ENCODE measurements around the gene EVL. TPM values are rescaled to one million over a fixed set of nuclear protein-coding genes. Genes with fewer than 3 reads are reported as not detected.

EVL gene
- polyA plus RNA-seq, 12 donors, result 51.9 to 142 (median 62.9) TPM; not detected in 1

DNA sequence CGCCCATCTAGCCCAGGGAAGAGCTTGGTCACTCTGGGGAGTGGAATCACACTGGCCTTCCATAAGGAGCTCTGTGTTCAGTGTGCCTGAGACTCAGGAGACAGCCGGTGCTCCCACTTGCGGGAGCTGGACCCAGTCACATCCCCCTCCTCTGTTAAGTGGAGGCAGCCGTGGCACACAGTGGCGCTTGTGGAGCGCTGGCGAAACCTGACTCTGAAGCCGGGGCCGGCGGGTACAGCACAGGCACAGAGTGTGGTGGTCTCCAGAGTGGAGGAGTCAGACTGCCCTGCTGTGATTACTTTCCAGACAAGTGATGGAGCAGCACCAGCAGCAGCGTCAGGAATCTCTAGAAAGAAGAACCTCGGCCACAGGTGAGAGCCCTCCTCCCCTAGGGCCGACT lies 61.2 kb downstream of the EVL start:
- DNase-seq, result no peak

- DNase-seq, result no peak
Measured at GRCh38 chr14:100127853-100128455, 62.7 kb downstream of the EVL start.

- DNase-seq, result no peak
Measured at GRCh38 chr14:100128688-100129087, 63.5 kb downstream of the EVL start.

GRCh38 chr14:100129161-100129589 lies 64.0 kb downstream of the EVL start:
- DNase-seq, result no peak

GRCh38 chr14:100130521-100130920 lies 65.3 kb downstream of the EVL start:
- no peak for DNase-seq

DNA sequence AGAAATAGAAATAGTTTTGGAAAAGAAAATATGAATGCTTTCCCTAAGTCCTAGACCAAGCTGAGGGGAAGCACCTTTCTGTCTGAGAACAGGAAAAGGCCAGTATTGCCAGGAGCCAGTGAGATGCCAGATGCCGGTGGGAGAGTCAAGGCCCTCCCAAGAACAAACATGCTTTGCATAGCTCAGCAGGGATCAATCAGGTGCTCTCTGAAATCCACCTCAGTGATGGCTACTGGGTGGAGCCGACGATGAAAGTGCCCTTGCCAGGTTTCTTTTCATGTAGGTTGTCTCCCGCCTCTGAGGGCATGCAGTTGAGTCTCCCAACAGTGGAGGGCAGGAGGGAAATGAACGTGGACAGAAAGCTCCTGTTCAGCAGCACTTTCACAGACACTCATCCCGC lies 66.0 kb downstream of the EVL start:
- DNase-seq, result no peak

- DNase-seq, result no peak
Measured at GRCh38 chr14:100132161-100132902, 67.1 kb downstream of the EVL start.

DNA sequence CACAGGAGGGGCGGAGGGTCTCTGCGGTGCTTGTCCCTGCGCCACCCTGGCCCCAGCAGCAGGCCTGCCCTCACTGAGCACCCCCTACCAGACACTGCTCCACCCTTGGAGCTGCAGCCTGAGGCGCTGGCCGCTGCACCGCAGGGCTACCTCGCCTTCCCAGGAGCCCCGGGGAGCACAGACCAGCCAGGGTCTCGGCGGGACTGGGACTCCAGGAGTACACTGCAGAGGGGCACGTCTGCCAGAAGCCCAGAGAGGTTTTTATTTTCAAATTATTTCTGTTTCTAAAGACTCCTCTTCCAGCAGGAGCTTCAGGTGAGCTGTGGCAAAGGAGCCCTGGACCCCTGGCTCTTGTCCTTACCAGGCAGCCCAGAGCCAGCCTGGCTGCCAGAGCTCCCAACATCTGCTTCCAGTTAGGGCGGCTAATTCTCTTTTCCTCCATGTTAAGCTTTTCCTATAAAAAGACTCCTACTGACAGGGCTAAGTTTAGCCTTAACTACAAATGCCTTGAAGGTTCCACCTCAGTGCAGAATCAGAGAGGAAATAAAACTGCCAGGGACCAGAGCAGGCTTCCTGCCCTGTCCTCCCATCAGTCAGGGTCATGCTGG lies 67.8 kb downstream of the EVL start:
- DNase-seq, result no peak

DNA sequence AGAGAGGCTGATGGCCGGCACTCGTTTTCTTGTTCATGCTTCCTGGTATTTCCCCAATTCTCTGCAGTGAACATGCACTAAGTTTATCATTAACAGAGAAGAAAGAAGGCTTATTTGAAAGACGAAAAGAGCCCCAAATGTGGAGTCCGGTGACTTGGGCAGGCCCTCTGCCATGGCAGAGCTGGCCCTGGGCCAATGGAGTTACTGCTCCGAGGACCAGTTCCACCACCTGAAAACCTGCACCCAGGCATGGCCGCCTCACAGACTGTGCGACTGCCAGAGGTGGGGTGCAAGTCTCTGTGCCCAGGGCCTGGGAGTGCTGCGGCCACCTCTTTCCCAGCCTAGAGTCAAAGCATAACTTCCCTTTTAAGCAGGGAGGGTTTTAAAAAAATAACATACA lies 69.4 kb downstream of the EVL start:
- DNase-seq, result no peak

DNA sequence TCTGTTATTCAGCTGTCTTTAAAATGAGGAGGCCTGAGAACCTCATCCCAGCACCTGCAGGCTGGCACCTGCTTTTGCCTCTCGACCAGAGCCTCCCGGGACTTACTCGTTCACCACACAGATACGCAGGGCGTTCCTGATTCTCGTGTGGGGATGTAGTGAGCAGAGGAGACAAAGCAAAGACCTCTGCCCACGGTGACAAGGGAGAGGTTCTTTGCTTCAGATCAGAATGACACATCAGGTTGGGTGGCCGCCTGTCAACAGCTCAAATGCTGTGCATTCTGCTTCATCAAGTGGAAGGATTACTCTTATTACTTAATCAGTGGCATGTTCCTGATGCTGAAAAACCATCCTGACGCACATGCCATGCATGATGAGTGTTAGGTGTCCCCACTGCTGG lies 69.9 kb downstream of the EVL start:
- DNase-seq, result no peak

GRCh38 chr14:100135784-100136183 lies 70.6 kb downstream of the EVL start:
- DNase-seq, result no peak

DNA sequence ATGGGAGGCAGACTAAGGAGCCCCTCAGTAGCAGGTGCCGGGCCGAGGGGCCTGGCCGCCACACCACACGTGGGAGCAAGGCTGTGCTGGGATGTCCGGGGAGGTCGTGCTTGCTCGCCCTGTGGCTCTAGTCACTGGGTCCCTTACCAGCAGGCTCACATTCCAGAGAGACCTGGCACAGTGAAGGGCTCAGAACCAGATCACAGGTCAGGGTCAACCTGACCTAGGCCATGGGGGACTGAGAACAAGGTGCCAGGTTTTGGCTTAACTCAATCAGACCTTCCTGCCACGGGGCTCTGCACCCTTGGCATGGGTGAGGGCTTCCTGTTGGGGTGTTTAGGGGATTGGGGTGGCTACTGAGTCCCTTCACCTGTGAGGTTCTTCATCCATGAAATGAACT lies 72.0 kb downstream of the EVL start:
- DNase-seq, result no peak

GRCh38 chr14:100138082-100138787 lies 73.0 kb downstream of the EVL start:
- DNase-seq, result no peak

DNA sequence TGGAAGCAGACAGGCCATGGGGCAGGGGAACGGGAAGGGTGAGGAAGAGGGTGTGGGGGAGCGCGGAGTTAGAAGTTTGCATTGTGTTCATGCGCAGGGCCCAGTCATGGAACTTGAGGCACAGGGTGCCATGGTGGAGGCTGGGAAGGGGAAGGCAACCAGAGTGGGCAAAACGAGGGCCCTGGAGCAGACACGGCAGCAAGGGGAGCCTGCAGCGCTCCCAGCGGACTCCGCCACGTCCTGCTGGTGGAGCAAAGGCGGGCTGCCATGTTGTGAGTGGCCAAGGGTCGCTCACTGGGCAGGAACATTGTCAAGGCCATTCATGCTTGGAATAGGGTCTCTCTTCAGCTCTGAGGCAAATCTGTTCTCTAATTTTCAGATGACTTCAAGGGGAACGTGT lies 73.7 kb downstream of the EVL start:
- no peak for DNase-seq

DNA sequence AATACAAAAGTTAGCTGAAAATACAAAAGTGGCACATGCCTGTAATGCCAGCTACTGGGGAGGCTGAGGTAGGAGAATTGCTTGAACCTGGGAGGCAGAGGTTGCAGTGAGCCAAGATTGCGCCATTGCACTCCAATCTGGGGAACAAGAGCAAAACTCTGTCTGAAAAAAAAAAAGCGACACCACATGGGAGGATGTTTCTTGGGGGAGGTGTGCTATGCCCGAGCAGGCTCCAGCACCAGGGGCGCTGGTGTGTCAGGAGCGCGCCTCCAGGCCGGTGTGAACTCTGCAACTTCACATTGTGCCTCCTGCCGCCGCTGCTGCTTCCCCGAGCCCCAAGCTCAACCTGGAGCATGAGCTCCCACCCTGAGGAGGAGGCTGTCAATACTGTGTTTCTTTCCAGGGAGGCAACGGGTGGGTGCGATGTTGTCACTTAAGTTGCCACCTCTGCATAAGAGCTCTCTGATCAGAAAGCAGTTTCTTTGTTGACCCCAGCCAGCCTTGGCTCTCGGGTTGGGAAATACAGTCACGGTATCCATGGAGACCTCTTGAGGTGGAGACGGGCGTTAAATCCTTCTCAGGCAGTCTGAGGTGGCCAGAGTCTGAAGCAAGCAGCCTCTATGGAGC lies 75.3 kb downstream of the EVL start:
- DNase-seq, result no peak

DNA sequence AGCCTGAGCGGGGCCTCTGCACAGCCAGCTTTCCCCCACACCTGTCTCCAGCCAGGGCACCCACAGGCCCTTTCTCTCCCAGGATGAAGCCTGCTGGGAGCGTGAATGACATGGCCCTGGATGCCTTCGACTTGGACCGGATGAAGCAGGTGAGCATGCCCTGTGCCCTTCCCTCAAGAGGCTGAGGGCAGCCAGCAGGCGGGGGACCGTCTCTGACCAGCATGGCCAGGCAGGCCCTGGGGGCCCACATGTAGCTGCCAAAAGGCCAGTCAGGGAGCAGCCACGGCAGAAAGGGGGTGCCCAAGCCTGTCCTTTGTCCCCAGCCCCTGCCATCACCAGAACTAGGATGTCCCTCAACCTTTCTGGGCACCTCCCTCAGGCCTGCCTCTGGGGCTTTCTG lies 75.9 kb downstream of the EVL start:
- DNase-seq, result no peak

DNA sequence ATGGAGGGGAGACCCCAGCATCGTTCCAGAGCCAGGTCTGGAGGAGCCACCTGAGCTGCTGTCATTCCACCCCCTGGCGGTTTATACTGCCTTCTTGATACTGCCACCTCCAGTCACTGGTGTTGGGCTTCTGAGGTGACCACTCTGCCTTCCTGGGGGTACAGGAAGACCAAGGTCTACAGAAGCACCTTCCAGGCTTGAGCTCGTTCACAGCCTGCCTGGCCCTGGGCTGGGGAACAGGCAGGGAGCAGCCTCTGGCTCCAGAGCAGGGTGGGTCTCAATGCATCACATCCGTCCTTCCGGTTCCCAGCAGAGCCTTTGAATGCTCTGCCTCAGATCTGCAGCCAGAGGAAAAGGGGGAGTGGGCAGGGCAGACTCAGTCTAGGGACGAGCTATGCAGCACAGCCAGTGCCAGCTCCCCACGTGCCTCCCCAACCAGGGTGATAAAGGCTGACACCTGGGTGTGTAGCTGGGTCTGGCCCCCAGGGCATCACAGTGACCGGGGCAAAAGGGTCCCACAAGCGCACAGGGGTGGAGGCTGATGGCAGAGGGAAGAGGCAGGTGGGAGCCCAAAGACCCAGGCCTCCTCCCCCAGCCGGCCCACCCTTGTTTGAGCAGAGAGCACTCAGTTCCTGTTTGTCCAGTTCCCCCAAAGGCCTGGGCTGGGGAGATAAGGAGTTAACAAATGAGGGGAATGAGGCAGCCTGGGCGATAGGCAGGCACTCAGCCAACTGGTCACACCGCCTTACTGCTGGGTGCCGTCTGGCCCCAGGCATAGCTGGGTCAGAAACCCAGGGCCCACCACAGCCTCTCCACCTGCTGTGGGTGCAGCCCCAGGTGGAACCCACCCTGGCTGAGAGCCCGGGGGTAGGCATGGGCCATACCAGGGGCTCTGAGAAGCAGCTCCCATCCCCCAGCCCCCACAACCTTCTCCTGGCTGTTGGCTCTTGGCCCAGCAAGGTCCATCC lies 77.1 kb downstream of the EVL start:
- DNase-seq, result no peak

DNA sequence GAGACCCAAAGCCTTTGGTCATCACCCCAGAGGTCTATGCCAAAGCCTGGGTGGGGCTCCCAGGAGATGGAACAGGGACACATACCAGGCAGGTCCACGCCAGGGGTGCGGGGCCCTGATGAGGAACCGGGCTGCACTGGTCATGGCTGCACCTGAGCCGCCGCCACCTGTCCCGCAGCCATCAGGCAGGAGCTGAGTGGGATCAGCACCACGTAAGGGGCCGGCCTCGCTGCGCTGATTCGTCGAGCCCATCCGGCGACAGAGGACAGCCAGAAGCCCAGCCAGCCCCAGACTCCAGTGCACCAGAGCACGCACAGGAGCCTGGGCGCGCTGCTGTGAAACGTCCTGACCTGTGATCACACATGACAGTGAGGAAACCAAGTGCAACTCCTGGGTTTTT lies 78.3 kb downstream of the EVL start:
- no peak for DNase-seq

DNA sequence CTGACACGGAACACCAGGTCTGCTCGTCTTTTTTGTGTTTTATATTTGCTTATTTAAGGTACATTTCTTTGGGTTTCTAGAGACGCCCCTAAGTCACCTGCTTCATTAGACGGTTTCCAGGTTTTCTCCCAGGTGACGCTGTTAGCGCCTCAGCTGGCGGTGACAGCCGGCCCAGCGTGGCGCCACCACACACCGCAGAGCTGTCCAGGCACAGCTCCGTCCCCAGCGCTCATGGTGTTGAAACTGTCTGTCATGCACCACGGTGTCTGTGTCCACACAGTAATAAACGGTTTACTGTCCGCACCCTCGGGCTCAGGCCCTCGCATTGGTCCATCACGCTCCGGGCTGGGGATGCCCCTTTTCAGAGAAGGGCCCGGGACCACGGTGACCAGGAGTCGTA lies 78.7 kb downstream of the EVL start:
- no peak for DNase-seq

GRCh38 chr14:100144645-100144995 lies 79.4 kb downstream of the EVL start:
- DNase-seq, result no peak

DNA sequence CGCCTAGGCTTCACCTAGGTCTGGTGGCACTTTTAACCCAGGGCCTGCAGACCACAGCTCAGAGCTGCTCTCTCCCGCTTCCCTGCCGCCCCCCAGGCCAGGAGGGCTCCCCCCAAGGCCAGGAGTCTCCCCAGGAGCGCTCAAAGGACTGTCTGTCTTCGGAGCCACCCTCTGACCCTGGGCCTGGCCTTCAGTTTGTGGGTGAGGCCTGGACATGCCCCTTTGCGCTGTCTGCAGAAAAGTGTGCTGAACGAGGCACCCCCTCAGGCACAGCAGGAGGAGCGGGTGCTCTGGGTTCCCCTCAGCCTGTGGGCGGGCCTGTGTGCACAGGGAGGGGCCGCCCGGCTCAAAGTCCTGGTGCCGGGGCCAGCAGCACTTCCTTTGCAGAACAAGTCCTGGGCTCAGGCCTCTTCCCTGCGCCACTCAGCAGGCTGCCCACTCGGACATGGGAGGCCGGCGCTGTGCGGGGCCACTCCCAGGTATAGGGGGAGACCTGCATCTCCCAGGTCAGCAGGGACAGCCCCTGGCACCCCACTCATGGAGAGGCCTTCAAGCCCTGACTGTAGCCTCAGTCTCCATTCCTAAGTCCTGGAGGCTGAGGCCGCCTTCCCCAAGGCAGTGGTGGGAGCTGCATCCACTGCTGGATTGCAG lies 79.9 kb downstream of the EVL start:
- no peak for DNase-seq
